Measurements from ENCODE around the gene SYNPO2.
"Not testable (repeated sequence)": the region's sequence is repeated elsewhere in the genome, so short reads cannot be mapped to it uniquely, and the experiment has no call there.

SYNPO2 gene

DNA sequence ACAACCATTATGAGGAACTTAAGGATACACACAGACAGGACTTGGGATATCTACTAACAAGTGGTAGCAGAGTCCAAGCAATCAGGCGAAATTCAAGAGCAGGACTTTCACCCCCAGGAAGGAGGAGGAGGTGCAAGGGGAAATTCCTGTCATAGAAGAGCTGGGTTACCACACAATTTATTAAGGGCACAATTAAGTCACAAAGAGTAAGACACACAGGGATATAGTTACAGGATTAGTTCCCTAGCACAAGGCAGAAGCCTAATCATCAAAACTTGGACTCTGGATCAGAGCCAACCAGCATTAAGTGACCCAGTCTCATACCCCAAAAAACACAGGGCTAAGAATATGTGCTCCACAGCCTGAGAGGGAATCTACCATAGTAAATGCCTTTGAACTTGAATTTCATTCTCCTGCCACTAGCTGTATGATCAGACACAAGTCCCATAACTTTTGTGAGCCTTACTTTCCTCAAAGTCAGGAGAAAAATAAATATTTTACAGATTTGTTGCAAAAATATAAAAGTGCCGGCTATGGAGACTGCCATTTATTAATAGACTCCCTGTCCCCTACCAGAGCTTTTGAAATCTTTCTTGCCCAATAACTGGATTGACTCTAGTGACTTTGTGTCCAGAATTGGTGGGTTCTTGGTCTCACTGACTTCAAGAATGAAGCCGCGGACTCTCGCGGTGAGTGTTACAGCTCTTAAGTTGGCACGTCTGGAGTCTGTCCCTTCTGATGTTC is 87.0 kb downstream of the SYNPO2 start:
- no peak for DNase-seq (ENCODE audit: low spot score)

DNA sequence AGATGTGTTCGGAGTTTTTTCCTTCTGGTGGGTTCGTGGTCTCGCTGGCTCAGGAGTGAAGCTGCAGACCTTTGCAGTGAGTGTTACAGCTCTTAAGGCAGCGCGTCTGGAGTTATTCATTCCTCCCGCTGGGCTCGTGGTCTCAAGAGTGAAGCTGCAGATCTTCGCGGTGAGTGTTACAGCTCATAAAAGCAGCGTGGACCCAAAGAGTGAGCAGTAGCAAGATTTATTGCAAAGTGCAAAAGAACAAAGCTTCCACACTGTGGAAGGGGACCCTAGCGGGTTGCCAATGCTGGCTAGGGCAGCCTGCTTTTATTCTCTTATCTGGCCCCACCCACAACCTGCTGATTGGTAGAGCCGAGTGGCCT is 87.5 kb downstream of the SYNPO2 start:
- not testable (repeated sequence) for DNase-seq (ENCODE audit: low spot score)

DNA sequence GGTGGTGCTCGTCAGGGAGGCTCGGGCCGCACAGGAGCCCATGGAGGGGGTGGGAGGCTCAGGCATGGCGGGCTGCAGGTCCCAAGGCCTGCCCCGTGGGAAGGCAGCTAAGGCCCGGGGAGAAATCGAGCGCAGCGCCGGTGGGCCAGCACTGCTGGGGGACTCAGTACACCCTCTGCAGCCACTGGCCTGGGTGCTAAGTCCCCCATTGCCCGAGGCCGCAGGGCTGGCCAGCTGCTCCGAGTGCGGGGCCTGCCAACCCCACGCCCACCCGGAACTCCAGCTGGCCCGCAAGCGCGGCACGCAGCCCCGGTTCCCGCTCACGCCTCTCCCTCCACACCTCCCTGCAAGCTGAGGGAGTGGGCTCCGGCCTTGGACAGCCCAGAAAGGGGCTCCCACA is 88.4 kb downstream of the SYNPO2 start:
- not testable (repeated sequence) for DNase-seq (ENCODE audit: low spot score)

DNA sequence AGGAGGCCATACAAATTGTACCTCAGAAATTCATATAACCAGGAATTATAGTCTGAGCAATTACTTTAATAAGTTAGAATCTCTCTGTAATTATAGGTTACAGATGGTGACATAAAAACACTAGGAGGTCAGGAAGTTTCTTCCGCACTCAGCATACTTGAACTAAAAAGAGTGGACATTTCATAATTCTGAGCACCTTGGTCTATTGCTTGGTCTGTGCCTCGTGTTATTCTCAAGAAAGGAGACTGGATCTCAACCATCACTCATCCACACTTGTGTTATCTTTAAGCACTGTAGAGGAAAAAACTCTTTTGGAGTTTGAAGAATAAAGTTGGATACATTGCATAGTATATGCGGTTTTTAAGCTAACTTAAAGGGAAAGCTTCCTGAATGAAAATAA is 91.1 kb downstream of the SYNPO2 start:
- DNase-seq (ENCODE audit: low spot score) = no peak

DNA sequence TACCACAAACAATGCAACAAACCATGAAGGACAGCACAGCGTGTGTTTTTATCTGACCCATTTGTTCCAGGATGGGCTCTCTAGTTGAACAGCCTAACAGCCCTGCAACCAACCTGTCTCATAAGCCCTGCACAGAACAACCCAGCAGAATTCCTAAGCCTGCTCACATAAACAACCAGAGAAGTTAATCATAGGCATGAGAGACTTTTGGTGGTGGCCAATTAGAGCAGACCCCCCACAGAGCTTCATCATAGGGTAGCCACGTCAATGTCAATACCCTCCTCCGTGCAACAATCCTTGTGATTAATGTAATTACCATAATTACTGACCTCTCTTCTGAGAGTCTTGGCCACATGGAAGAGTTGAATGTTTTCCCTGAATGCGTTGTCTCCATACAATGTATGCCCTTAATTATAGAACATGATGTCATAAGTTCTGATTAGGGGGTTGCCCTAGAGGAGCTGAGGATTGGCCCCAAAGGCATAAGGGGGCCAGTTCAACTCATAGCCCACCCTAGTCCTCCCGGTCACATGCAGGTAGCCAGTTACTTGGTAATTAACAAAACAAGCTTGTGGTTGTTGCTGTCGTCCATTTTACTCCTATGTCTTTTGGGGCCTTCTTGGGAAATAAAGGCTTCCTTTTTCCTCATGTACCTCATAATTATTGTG is 92.7 kb downstream of the SYNPO2 start:
- no peak for DNase-seq (ENCODE audit: low spot score)

DNA sequence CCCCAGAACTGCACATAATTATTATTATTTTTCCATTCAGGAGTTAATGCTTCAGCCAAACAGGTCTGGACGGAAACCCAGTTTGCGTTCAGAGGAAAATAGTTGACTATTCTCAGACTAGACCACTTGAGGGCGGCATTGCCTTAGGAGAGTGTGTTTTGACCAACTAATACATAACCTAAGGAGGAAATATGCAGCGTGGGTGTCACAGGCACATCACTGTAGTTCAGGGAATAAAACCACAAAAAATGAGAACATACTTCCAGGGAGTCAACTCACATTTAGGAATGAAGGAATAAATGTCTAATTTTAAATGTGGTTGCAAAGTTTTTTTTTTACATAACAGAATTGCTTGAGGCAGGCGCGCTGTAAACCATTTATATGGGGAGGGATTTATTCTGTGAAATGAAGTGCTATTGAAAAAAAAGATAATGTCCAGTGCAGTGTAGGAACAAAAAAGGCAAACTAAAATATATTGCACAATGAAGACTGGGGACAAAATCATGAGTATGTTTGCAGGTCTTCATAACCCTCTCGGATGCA is 93.3 kb downstream of the SYNPO2 start:
- DNase-seq (ENCODE audit: low spot score) = no peak

DNA sequence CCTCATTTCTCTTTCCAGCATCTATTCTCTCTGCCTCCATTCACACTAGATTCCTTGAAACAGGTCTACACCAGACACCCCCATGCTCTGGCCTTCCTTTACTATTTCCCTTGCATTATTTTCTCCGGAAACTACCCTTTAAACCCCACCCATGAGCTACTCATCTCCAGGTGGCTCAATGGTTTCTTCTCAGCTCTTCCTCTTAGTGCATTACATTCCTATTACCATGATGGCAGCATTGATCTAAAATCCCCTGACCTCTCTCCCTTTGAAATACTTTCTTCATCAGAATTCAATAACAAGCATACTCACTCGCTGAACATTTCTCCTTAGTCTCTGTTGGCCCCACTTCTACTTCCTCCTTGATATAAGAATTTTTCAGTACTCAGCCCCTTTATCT is 94.6 kb downstream of the SYNPO2 start:
- no peak for DNase-seq (ENCODE audit: low spot score)

DNA sequence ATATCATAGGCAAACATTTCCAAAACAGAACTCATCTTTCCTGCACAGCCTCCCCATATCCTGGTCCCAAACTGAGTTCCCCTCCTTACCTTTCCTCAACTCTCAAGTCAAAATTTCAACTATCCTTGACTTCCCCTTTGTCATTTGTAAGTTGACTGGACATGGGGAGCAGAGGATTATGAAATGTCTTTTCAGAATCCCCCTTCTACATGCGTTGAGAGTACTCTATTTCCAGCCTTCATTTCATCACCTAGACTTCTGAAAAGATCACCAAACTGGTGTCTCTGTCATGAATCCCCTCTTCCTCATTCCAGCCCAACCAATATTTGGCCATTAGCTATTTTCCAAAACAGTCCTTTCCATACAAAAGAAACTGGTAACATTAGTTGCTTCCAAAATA is 95.2 kb downstream of the SYNPO2 start:
- DNase-seq (ENCODE audit: low spot score) = no peak

DNA sequence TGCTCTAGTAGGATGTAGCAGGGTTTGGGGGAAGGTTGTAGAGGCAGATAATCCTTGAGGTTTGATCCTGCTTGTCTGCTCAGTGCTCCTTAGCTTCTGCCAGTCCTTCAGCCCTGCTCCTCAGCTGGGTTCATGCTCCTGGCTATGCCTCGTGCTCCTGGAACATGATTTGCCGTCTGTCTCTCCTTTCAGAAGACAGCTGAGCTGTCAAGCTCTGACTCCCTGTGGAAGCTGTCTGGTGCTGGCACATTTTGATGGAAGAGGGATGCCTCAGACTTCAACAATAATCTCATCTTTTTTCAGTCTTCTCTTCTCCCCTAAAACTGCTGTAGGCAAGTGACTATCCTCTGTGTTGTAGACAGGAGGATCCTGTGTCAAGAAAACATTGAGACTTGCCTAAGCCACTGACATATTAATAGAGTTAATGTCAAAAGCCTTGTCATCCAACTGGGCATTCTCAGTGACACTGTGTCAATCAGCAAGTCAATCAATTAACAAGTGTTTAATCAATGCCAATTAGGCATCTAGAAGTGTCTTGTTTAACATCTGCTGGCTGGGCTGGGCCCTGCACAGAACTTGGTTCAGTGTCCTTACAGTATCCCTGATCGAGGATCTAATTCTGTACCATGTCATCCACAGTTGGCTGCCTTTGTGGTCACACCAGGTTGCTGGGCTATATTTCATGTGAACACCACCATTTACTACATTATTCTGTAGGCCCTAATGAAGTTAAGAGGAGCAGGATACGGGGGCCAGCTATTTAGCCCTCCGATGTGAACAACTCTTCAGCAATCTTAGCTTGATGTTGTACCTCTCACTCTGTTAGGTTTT is 96.7 kb downstream of the SYNPO2 start:
- DNase-seq (ENCODE audit: low spot score) = no peak

DNA sequence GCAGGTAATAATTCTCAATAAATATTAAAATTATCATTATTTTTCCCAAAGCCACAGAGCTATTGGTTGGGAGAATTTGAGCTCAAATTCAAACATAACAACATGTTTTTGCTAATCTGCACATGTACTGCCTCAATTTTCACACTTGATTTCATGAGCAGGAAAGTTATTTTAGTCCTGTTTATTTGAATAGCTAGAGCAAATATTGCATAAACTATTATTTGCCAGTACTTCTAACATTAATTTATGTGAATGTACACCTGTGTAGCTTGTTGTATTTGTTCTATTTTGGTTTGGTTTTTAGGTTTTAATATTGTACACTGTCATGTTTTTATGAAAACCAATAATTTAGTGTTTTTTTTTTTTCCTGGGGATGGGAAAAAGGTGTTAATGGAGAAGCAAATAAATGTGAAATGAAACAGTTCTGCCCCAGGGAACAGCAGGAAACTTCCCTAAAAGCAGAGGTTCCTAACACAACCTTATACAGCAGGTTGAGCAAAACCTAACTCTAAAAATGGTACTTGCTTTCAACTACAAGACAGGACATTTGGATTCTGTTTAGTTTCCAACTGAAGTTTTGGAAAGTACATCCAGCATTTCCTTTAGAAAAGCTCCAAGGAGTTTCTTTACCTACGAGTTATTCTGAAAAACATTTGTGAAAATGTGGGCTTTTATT is 99.4 kb downstream of the SYNPO2 start:
- DNase-seq (ENCODE audit: low spot score) = no peak

DNA sequence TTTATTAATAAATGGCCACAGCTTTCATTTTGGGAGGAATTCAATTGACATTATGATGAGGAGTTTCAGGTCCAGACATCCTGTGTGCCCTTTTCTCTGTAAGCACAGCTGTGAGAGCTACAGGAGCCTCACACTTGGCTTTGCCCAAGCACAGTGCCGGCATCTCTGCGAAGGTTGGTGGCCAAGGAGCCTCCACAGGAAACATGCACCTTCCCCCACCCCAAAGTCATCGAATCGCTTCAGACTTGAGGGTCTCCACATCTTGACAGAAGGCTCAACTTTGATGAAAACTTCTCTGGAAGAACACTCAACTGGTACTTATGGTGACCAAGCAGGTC is 100.0 kb downstream of the SYNPO2 start:
- DNase-seq (ENCODE audit: low spot score) = no peak

DNA sequence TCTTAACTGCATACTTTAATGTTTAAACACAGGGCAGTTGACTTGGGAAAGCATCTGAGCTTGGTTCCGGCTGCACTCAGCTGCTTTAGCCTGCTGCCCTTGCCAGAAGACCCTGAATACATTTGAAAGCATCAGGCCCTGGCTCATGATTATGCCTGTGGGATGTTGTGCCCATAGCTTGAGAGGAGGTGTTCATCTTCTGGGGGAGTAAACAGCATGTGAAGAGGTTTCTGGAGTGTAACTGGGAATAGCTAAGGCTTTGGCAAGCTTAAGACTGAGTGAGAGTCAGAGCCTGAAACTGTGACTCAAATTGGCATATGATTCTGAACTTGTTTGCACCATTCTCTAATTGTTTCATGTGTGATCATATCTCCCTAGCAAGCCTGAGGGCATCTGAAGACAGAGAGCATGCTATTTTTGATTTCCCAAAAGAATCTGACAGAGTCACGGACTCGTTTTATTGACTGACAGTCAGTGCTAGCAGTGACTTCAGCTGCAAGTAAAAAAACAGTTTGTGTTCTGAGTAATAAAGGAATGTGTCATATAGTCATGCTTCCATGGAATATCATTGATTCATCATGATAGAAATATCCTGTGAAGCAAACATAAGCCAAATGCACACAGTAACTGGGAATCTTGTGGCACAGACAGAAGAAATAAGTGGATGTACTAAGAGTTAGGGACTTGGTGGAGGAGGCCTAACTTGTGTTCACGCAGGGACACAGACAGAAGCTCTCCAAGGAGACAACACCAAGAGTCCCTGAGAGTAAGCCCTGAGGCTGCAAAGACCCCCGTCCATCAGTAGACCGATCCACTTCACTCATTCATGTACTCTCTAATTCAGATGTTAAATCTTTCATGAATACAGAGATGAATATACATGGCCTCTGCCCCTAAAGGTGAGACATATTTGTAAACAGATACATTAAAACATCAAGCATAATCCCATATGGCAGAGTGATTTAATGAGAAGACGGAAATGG is 100.7 kb downstream of the SYNPO2 start:
- DNase-seq (ENCODE audit: low spot score) = no peak

DNA sequence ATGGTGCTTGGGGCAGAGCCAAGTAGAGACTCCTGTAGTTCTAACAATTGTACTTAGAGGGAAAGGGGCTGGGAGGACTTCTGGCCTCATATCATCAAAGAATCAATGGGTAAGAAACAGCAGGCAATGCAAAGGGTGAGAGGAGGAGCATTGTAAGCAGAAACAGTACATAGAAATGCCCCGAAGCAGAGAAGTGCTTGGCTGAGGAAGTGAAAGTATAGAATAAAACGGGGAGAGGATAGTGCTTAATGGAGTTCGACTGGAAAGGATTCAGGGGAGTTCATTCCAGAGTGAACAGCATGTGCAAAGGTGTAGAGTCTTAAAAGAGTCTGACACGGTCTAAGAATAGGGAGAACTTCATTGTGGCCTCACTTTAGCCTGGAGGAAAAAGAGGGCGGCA is 103.0 kb downstream of the SYNPO2 start:
- DNase-seq (ENCODE audit: low spot score) = no peak

DNA sequence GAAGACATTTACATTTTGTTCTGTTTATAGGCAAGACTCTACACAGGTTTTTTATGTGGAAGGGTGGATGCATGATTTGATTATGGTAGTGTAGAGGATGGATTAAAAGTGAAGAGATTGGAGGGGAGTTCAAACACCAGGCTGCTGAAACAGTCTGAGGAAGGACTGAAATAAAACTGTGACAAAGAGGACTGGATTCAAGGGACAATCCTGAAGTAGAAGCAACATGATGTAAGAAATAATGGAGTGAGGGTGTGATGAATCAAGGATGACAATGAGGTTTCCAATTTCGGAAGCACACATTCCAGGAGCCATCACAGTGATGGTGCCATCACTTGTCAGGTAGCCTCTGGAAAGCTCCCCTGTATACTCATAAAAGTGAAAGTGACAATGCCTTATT is 103.5 kb downstream of the SYNPO2 start:
- no peak for DNase-seq (ENCODE audit: low spot score)

DNA sequence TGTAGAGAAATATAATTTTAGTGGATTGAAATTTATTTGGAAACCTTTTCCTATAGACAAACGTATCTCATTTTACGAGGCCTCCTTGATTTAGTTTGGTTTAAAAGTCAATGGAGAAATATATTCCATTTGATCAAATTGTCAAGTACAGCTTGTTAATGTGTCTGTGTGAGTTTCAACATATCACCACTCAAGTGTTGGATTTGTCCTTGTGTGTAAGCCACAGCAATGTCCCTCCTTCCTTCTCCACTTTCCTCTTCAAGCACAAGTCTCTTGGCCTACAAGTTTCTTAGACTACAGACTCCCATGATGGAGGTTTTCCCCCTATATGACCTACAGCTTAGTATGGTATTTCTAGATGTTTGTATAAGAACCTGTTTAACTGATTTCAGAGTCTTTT is 104.7 kb downstream of the SYNPO2 start:
- no peak for DNase-seq (ENCODE audit: low spot score)

DNA sequence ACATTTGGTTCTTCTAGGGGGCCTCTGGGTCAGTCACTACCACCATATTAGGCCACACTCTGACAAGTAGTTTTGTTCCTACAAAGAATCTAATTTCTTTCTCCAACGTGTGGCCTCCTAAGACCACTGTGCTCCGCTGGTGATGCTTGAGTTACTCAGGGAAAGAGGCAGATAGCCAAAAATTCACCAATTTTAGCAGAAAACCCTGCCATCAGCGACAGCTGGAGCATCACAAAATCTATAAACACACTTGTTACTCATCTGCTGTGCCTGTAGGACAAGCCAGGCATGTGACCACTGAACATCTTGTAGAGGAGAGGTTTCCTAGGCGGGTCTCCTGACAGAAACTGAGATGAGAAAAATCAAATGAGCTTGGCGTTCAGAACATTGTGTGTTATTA is 105.4 kb downstream of the SYNPO2 start:
- no peak for DNase-seq (ENCODE audit: low spot score)

DNA sequence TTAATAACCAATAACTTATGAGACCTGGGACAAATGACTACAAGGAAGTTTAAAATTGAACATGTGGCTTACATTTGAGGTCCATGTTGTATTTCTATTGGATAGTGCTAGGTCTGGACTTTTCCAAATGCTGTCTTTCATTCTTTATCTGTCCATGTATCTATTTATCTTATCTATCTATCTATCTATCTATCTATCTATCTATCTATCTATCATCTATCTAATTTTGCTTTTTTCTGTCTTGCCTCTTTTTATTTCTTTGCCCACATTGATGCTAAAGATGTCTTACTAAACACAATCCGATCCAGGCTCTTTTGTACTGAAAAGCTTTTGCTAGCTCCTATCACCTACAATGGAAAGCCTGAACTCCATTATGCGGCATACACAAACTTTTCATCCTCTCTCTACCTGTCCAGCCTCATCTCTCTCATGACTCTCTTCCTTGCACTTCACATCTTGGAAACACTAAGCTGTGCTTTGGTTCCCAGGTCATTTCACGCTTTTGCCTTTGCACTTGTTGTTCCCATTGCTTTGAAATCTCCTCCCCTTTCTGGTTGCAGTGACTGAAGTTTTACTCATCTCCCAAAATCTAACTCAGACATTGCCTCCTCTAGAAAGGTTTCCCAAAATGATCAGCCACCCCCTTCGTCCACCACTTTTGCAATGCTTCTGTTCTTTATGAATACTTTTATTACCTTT is 107.2 kb downstream of the SYNPO2 start:
- no peak for DNase-seq (ENCODE audit: low spot score)

DNA sequence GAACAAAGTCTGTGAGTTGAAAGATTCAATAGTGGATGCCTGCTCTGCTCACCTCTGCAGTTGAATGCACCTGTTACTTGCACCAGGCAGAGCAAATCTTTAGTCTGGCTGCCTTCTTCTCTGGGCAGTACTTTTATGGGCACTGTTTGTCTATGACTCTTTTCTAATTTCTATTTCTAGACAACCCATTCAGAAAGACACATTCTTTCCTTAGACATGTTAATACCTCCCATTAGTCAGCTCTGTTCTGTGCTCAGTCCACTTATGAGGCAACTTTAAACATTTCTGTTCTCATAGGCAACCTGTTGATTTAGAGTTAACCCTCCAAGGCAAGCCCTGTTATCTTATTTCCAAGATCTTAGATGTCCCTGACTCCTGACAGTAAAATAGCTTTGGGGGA is 108.9 kb downstream of the SYNPO2 start:
- DNase-seq (ENCODE audit: low spot score) = no peak

DNA sequence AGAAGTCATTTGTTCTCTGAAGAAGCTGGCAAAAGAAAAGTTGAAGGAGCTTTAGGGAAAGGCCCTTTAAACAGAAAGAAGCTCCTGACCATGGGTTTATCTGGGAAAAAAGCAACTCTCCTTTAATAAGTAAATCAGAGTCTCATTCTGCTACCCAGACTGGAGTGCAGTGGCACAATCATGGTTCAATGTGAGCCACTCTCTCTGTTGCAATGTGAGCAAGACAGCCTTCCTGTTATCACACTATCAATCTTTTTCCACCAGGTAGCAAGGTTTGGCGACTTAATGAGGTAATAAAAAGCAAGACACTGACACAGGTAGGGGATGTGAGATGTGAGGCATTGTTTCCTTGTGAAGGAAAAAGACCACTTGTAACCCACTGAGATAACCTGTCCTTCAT is 111.3 kb downstream of the SYNPO2 start:
- DNase-seq (ENCODE audit: low spot score) = no peak

DNA sequence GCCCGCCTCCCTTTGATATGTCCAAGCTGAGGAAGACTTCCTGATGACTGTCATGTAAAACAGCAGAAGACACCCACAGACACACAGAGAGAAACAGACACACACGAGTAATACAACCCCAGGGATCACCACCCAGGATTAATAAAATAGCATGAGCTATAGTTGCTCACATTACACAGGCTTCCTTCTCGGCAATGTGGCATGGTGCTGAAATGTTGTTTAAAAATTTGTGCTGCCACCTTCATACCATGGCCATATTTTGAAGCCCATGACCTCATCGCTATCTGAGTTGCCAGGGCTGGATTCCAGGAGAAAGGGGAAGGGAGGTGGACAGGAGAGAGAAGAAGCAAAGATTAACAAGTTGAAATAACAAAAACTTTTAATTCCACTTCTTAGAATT is 111.7 kb downstream of the SYNPO2 start:
- DNase-seq (ENCODE audit: low spot score) = no peak

DNA sequence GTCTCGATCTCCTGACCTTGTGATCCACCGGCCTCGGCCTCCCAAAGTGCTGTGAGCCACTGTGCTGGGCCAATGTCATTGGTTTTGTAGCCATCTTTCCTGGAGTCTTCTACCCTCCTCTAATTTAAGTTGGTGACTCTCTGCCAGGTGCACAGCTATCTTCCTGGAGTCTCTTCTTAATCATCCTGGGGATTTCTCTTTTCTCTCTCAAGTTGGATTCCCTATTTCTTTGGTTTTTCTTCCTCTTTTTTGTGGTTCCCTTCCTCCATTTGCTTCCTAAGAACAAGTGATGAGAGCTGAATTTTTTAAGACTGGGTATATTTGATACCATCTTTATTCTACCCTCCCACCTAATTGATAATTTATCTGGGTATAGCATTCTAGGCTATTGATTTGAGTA is 113.8 kb downstream of the SYNPO2 start:
- no peak for DNase-seq (ENCODE audit: low spot score)
